Neural progenitor cell (in vitro differentiated cells): ENCODE measurements around the gene LRRC73. TPM values are rescaled to one million over a fixed set of nuclear protein-coding genes. Genes with fewer than 3 reads are reported as not detected.

Experiments used
- DNase-seq: peaks from one replicate; pipeline ENCODE4 v3.0.0-alpha.2; 2016; ENCODE audit warnings: low spot score
- H2AFZ ChIP-seq: fragments of 200-600 bp; sonication (generic); replicated peaks from 2 replicates; pipeline ENCODE4 v1.6.1; 2016; ENCODE audit warnings: antibody characterized with exemption
- H3F3A ChIP-seq: fragments of 200-600 bp; sonication (generic); 2 replicates; pipeline ENCODE4 v1.6.1; 2016; ENCODE audit warnings: antibody characterized with exemption, low read depth
- H3K27ac ChIP-seq: fragments of 200-600 bp; sonication (generic); 2 replicates; pipeline ENCODE4 v1.5.1; 2016; ENCODE audit warnings: mild to moderate bottlenecking
- H3K27me3 ChIP-seq: fragments of 200-600 bp; sonication (generic); 2 replicates; pipeline ENCODE4 v1.6.1; 2016; ENCODE audit warnings: mild to moderate bottlenecking, moderate library complexity
- H3K36me3 ChIP-seq: fragments of 200-600 bp; sonication (generic); 2 replicates; pipeline ENCODE4 v1.5.1; 2016
- H3K4me1 ChIP-seq: fragments of 200-600 bp; sonication (generic); 2 replicates; pipeline ENCODE4 v1.6.1; 2016; ENCODE audit warnings: mixed run types
- H3K4me2 ChIP-seq: fragments of 200-600 bp; sonication (generic); 2 replicates; pipeline ENCODE4 v1.6.1; 2016
- H3K4me3 ChIP-seq: fragments of 200-600 bp; sonication (generic); 2 replicates; pipeline ENCODE4 v1.5.1; 2016
- H3K79me2 ChIP-seq: fragments of 200-600 bp; sonication (generic); 2 replicates; pipeline ENCODE4 v1.6.1; 2016; ENCODE audit warnings: low read depth
- H3K9ac ChIP-seq: fragments of 200-600 bp; sonication (generic); 2 replicates; pipeline ENCODE4 v1.6.1; 2016
- H3K9me3 ChIP-seq: fragments of 200-600 bp; sonication (generic); 2 replicates; pipeline ENCODE4 v1.5.1; 2016; ENCODE audit warnings: low read depth
- H4K20me1 ChIP-seq: fragments of 200-600 bp; sonication (generic); 2 replicates; pipeline ENCODE4 v1.6.1; 2016; ENCODE audit warnings: low read depth
- H3K27ac Mint-ChIP-seq: 3 replicates; pipeline ENCODE4 v1.8.0; 2021; ENCODE audit warnings: mixed read lengths
- H3K27me3 Mint-ChIP-seq: 2 replicates; pipeline ENCODE4 v1.8.0; 2022; ENCODE audit warnings: low read depth, mild to moderate bottlenecking, inconsistent platforms, moderate library complexity, mixed read lengths; ENCODE audit not compliant: insufficient read depth
- H3K36me3 Mint-ChIP-seq: 3 replicates; pipeline ENCODE4 v1.8.0; 2021; ENCODE audit warnings: mixed read lengths
- H3K4me1 Mint-ChIP-seq: 3 replicates; pipeline ENCODE4 v1.8.0; 2021; ENCODE audit warnings: mixed read lengths
- H3K4me3 Mint-ChIP-seq: 3 replicates; pipeline ENCODE4 v1.8.0; 2021; ENCODE audit warnings: mild to moderate bottlenecking, moderate library complexity, mixed read lengths
- H3K9me3 Mint-ChIP-seq: 3 replicates; pipeline ENCODE4 v1.8.0; 2020; ENCODE audit warnings: mixed read lengths
- CTCF ChIP-seq: fragments of 200-600 bp; sonication (generic); IDR thresholded peaks from 2 replicates; pipeline ENCODE4 v1.5.1; 2017; ENCODE audit warnings: antibody characterized with exemption, mild to moderate bottlenecking
- EZH2 ChIP-seq: fragments of 200-600 bp; sonication (generic); IDR thresholded peaks from 2 replicates; pipeline ENCODE4 v1.6.1; 2017; ENCODE audit warnings: antibody characterized with exemption, mild to moderate bottlenecking, moderate library complexity
- EZH2phosphoT487 ChIP-seq: fragments of 200-600 bp; sonication (generic); IDR thresholded peaks from 2 replicates; pipeline ENCODE4 v1.6.1; 2017; ENCODE audit warnings: antibody characterized with exemption
- total RNA-seq: library from RNA; depleted of rRNA; stranded (reverse); fragments of >200 nt; gene quantifications from 2 replicates; pipeline ENCODE4 v1.2.3, GENCODE V29; 2015; ENCODE audit warnings: low replicate concordance

The LRRC73 gene
- total RNA-seq, 1 donor from 2014 or later, result not detected

- H3K9me3 ChIP-seq, result no peaks in the 10 kb centered on the region
- no peak overlapping the region for H3K4me2 ChIP-seq
- H3K27me3 ChIP-seq, result peaks cover 16% of the 10 kb centered on the region
- H3K4me1 Mint-ChIP-seq, result peaks cover 5% of the 10 kb centered on the region
- H3F3A ChIP-seq, result peaks cover 14% of the 10 kb centered on the region
- no peak overlapping the region for H3K27ac Mint-ChIP-seq
- H3K4me3 ChIP-seq, result no peak overlapping the region
- H3K4me3 Mint-ChIP-seq, result no peak overlapping the region
- peaks cover 31% of the 10 kb centered on the region for H3K36me3 Mint-ChIP-seq
- H3K4me1 ChIP-seq, result no peaks in the 10 kb centered on the region
- peaks cover 8% of the 10 kb centered on the region for H3K27me3 Mint-ChIP-seq
- peaks cover 5% of the 10 kb centered on the region for H4K20me1 ChIP-seq
- no peak overlapping the region for H3K27ac ChIP-seq
- no peaks in the 10 kb centered on the region for H3K36me3 ChIP-seq
- no peak overlapping the region for H3K9ac ChIP-seq
- TF ChIP-seq CTCF (no peak), EZH2phosphoT487 (no peak), EZH2 (no peak)
- no peak for DNase-seq
- H2AFZ ChIP-seq, result no peak overlapping the region
- no peaks in the 10 kb centered on the region for H3K9me3 Mint-ChIP-seq
- H3K79me2 ChIP-seq, result no peaks in the 10 kb centered on the region
Observed at GRCh38 chr6:43503443-43503842, 6.7 kb downstream of the LRRC73 start.

- H3K27me3 Mint-ChIP-seq, result peaks cover 4% of the 10 kb centered on the region
- Histone ChIP-seq H3K4me1 (no peaks in the 10 kb centered on the region), H3K4me2 (no peak overlapping the region), H2AFZ (no peak overlapping the region), H3K9me3 (no peaks in the 10 kb centered on the region), H4K20me1 (peaks cover 5% of the 10 kb centered on the region), H3K4me3 (no peak overlapping the region), H3K9ac (no peak overlapping the region), H3K27ac (no peak overlapping the region), H3K27me3 (peaks cover 9% of the 10 kb centered on the region), H3F3A (peaks cover 14% of the 10 kb centered on the region), H3K79me2 (no peaks in the 10 kb centered on the region), H3K36me3 (no peaks in the 10 kb centered on the region)
- no peak for DNase-seq
- H3K4me1 Mint-ChIP-seq, result no peaks in the 10 kb centered on the region
- H3K27ac Mint-ChIP-seq, result no peak overlapping the region
- TF ChIP-seq EZH2phosphoT487 (no peak), EZH2 (no peak), CTCF (no peak)
- peaks cover 31% of the 10 kb centered on the region for H3K36me3 Mint-ChIP-seq
- H3K4me3 Mint-ChIP-seq, result no peak overlapping the region
- no peaks in the 10 kb centered on the region for H3K9me3 Mint-ChIP-seq
Observed at GRCh38 chr6:43502666-43503065, 7.5 kb downstream of the LRRC73 start.

- TF ChIP-seq EZH2 (no peak), EZH2phosphoT487 (no peak), CTCF (no peak)
- Histone ChIP-seq H3K79me2 (peaks cover 5% of the 10 kb centered on the region), H3K4me3 (no peak overlapping the region), H2AFZ (no peak overlapping the region), H3K9me3 (no peaks in the 10 kb centered on the region), H3K9ac (no peak overlapping the region), H3K4me2 (no peak overlapping the region), H3K4me1 (peaks cover 3% of the 10 kb centered on the region), H3K36me3 (no peaks in the 10 kb centered on the region), H3K27me3 (no peaks in the 10 kb centered on the region), H4K20me1 (peaks cover 20% of the 10 kb centered on the region), H3K27ac (no peak overlapping the region), H3F3A (peaks cover 3% of the 10 kb centered on the region)
- Mint-ChIP-seq H3K36me3 (peaks cover 31% of the 10 kb centered on the region), H3K9me3 (no peaks in the 10 kb centered on the region), H3K27ac (no peak overlapping the region), H3K4me3 (no peak overlapping the region), H3K27me3 (peaks cover 2% of the 10 kb centered on the region), H3K4me1 (no peaks in the 10 kb centered on the region)
- DNase-seq, result no peak
Observed at GRCh38 chr6:43500921-43501320, 9.2 kb downstream of the LRRC73 start.
